Activated CD4-positive, alpha-beta T cell treated with anti-CD3 and anti-CD28 coated beads for 24 hours (primary cell): Measurements from ENCODE around the gene ARID3B.
A peak's percentile ranks its signal among the peaks of the same experiment; 100 is the strongest.

Source experiments
- DNase-seq, 2 donors: peaks; one replicate each; pipeline ENCODE4 v3.0.0-alpha.2; 2020; ENCODE audit warnings: low read depth in 2 of 2

ARID3B gene

GRCh38 chr15:74603789-74604705 lies 63.0 kb downstream of the ARID3B start:
- DNase-seq = no peak

- DNase-seq = no peak
Measured at GRCh38 chr15:74604983-74605794, 64.2 kb downstream of the ARID3B start.

- no peak for DNase-seq
Measured at GRCh38 chr15:74605795-74606150, 64.8 kb downstream of the ARID3B start.

- DNase-seq = no peak
Measured at GRCh38 chr15:74608786-74609185, 67.8 kb downstream of the ARID3B start.

GRCh38 chr15:74609938-74610301 lies 68.9 kb downstream of the ARID3B start:
- DNase-seq = no peak

- no peak for DNase-seq
Measured at GRCh38 chr15:74610302-74610951, 69.4 kb downstream of the ARID3B start.

- no peak for DNase-seq
Measured at GRCh38 chr15:74611341-74611740, 70.3 kb downstream of the ARID3B start.

- DNase-seq = no peak
Measured at GRCh38 chr15:74611834-74612233, 70.8 kb downstream of the ARID3B start.

- no peak for DNase-seq
Measured at GRCh38 chr15:74612677-74613076, 71.7 kb downstream of the ARID3B start.

- no peak for DNase-seq
Measured at GRCh38 chr15:74613089-74613952, 72.3 kb downstream of the ARID3B start.

GRCh38 chr15:74613953-74614743 lies 73.1 kb downstream of the ARID3B start:
- no peak for DNase-seq

GRCh38 chr15:74614744-74615507 lies 73.9 kb downstream of the ARID3B start:
- peak; percentile 70 to 74 for DNase-seq

- peak; percentile 93 to 96 for DNase-seq
Measured at GRCh38 chr15:74615508-74616365, 74.7 kb downstream of the ARID3B start, which contains the start of gene CLK3. Gene CLK3 (plus strand): TSS chr15:74615836. CDS start chr15:74619197, 3,361 bp downstream.

GRCh38 chr15:74616366-74616939 lies 75.4 kb downstream of the ARID3B start:
- peak; percentile 23 to 49 for DNase-seq

- DNase-seq = no peak
Measured at GRCh38 chr15:74616996-74617395, 76.0 kb downstream of the ARID3B start.

- DNase-seq = no peak
Measured at GRCh38 chr15:74618841-74619596, 78.0 kb downstream of the ARID3B start.

- no peak for DNase-seq
Measured at GRCh38 chr15:74619916-74620635, 79.1 kb downstream of the ARID3B start.
